Transverse colon (tissue), 4 donors: Measurements from ENCODE around the gene RUSF1.

Source experiments
- POLR2A ChIP-seq: fragments of 450-650 bp; IDR thresholded peaks from one replicate; pipeline ENCODE4 v1.6.1; 2016; ENCODE audit warnings: antibody characterized with exemption, mild to moderate bottlenecking, moderate library complexity
- POLR2AphosphoS5 ChIP-seq, 3 donors: sonication (generic); formaldehyde crosslinking; IDR thresholded peaks; one replicate each; pipeline ENCODE4 v1.6.1; 2016; ENCODE audit warnings: antibody characterized with exemption in 3 of 3
- TF ChIP-seq, protein P1 (sequence below), 5 experiments: fragments of 200-600 bp in 3 of 5; fragments of 450-650 bp in 2 of 5; sonication (generic) in 3 of 5; IDR thresholded peaks; 1 replicate in 2 of 5; 2 replicates in 3 of 5; pipeline ENCODE4 v1.5.1; 2016 to 2017; ENCODE audit warnings: antibody characterized with exemption in 5 of 5, inconsistent platforms in 3 of 5, mild to moderate bottlenecking in 2 of 5, moderate library complexity in 1 of 5

- TF ChIP-seq POLR2A (no peak), POLR2AphosphoS5 (IDR thresholded peaks at IDR 0.05) (no peak)
- TF ChIP-seq, protein P1, sequence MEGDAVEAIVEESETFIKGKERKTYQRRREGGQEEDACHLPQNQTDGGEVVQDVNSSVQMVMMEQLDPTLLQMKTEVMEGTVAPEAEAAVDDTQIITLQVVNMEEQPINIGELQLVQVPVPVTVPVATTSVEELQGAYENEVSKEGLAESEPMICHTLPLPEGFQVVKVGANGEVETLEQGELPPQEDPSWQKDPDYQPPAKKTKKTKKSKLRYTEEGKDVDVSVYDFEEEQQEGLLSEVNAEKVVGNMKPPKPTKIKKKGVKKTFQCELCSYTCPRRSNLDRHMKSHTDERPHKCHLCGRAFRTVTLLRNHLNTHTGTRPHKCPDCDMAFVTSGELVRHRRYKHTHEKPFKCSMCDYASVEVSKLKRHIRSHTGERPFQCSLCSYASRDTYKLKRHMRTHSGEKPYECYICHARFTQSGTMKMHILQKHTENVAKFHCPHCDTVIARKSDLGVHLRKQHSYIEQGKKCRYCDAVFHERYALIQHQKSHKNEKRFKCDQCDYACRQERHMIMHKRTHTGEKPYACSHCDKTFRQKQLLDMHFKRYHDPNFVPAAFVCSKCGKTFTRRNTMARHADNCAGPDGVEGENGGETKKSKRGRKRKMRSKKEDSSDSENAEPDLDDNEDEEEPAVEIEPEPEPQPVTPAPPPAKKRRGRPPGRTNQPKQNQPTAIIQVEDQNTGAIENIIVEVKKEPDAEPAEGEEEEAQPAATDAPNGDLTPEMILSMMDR (IDR thresholded peaks at IDR 0.05): no peak
Observed at GRCh38 chr16:31496670-31497069, 11.5 kb downstream of the RUSF1 start.
